GM18526 (cell line): ENCODE data around the gene TMEM51.

Experiments used
- POLR2A ChIP-seq: IDR thresholded peaks from 3 replicates; pipeline ENCODE4 v1.6.1; 2011; ENCODE audit not compliant: insufficient read length; ENCODE audit errors: extremely low read depth

The TMEM51 gene

DNA sequence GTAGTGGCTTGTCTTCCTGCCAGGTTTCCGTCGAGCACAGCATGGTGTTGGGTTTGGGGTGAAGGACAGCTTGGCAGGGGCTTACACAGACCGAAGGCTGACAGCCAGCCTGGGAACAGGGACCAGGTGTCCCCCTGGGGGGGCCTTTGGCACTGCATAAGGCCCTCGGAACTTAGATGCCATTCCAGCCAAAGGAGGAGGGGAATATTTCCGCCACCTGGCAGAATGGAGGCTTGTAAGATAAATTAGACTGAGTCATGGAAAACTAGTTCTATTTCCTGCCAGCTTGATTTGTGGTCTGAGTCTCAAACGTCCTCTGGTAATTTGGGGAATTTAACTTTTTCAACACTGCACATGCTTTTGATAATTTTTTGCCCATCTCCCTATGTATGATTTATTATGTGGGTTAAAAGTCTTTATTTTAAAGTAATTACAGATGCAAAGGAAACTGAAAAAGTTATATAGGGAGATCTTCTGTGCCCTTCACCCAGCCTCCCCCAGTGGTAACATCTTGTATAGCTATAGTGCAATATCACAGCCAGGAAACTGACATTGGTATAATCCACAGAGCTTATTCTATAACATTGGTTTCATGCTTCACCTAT, 11.5 kb upstream of the TMEM51 start:
- TF ChIP-seq POLR2A, result no peak

DNA sequence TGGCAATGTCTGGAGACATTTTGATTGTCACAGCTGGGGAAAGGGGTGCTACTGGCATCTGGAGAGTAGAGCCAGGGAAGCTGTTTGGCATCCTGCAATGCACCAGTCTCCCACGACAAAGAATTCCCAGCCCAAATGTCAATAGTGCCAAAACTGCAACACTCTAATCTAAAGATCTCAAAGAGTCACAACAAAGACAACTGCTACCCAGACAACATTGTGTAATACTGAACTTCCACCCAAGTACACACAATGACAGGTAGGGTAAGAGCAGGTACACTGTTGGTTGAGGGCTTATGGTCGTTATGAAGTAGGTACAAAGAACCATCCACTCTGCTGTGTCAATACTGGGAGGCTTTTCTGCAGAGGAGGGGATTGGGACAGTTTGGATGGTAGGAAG, 8.2 kb upstream of the TMEM51 start:
- TF ChIP-seq POLR2A, result no peak

- no peak for TF ChIP-seq POLR2A
These were observed 7.3 kb upstream of the TMEM51 start for GRCh38 chr1:15146142-15146680.

GRCh38 chr1:15146971-15147376, 6.6 kb upstream of the TMEM51 start:
- no peak for TF ChIP-seq POLR2A

GRCh38 chr1:15148004-15148403, 5.5 kb upstream of the TMEM51 start:
- no peak for TF ChIP-seq POLR2A

- TF ChIP-seq POLR2A, result no peak
These were observed 5.1 kb upstream of the TMEM51 start for GRCh38 chr1:15148475-15148874.

- no peak for TF ChIP-seq POLR2A
These were observed 4.6 kb upstream of the TMEM51 start for GRCh38 chr1:15148941-15149340.

DNA sequence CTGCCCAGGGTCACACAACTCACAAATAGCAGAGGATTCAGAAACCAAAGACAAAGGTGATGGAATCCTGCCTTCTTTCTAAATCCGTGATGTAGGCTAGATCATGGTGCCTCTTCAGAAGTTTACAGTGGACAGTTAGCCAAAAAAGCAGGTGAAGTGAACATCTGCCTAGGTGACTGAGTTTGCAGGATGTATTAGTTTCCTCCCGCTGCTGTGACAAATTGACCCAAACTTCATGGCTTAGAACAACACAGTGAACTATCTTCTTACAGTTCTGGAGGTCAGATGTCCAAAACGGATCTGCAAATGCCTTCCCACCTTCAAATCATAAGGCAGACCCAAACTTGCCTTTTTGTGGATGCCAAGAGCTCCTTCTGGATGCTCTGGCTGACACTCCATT, 3.2 kb upstream of the TMEM51 start:
- TF ChIP-seq POLR2A, result no peak

- TF ChIP-seq POLR2A, result no peak
These were observed 2.2 kb upstream of the TMEM51 start for GRCh38 chr1:15151377-15151806.

GRCh38 chr1:15151871-15152270, 1.7 kb upstream of the TMEM51 start:
- no peak for TF ChIP-seq POLR2A

- TF ChIP-seq POLR2A, result no peak
These were observed 996 bp upstream of the TMEM51 start for GRCh38 chr1:15152318-15153183.

- no peak for TF ChIP-seq POLR2A
These were observed 414 bp downstream of the TMEM51 start for GRCh38 chr1:15153842-15154479.

GRCh38 chr1:15154480-15155036, 1.0 kb downstream of the TMEM51 start:
- no peak for TF ChIP-seq POLR2A

- TF ChIP-seq POLR2A, result no peak
These were observed 1.6 kb downstream of the TMEM51 start for GRCh38 chr1:15155191-15155590.
